ENCODE measurements around the gene NTN5.
"Not testable (repeated sequence)": the region's sequence is repeated elsewhere in the genome, so short reads cannot be mapped to it uniquely, and the experiment has no call there.

The NTN5 gene

GRCh38 chr19:48672994-48673393 lies at the start of gene NTN5:
NTN5 (minus strand) TSS chr19:48673017; CDS start chr19:48670986, 2,031 bp downstream.
- no peak for DNase-seq (ENCODE audit: low read depth)

- no peak for DNase-seq (ENCODE audit: low read depth)
Measured at GRCh38 chr19:48722196-48722708, 49.4 kb upstream of the NTN5 start.

GRCh38 chr19:48720613-48721296 lies 47.9 kb upstream of the NTN5 start:
- peak; percentile 99 for DNase-seq (ENCODE audit: low read depth)

- no peak for DNase-seq (ENCODE audit: low read depth)
Measured at GRCh38 chr19:48720251-48720612, 47.4 kb upstream of the NTN5 start.

- no peak for DNase-seq (ENCODE audit: low read depth)
Measured at GRCh38 chr19:48719263-48720171, 46.7 kb upstream of the NTN5 start, which contains the start of gene MAMSTR. MAMSTR (minus strand) TSS chr19:48719725; CDS start chr19:48719031, 694 bp downstream.

GRCh38 chr19:48718711-48719231 lies 46.0 kb upstream of the NTN5 start:
- no peak for DNase-seq (ENCODE audit: low read depth)

- not testable (repeated sequence) for DNase-seq (ENCODE audit: low read depth)
Measured at GRCh38 chr19:48718106-48718505, 45.3 kb upstream of the NTN5 start.

- peak; percentile 65 for DNase-seq (ENCODE audit: low read depth)
Measured at GRCh38 chr19:48716562-48717291, 43.9 kb upstream of the NTN5 start.

GRCh38 chr19:48715681-48716171 lies 42.9 kb upstream of the NTN5 start:
- no peak for DNase-seq (ENCODE audit: low read depth)

GRCh38 chr19:48714759-48715675 lies 42.2 kb upstream of the NTN5 start:
- no peak for DNase-seq (ENCODE audit: low read depth)

GRCh38 chr19:48713864-48714755 lies 41.3 kb upstream of the NTN5 start:
- peak; percentile 99 for DNase-seq (ENCODE audit: low read depth)

GRCh38 chr19:48713041-48713863 lies 40.4 kb upstream of the NTN5 start:
- peak; percentile 38 for DNase-seq (ENCODE audit: low read depth)

GRCh38 chr19:48711106-48711662 lies 38.4 kb upstream of the NTN5 start:
- DNase-seq (ENCODE audit: low read depth), result no peak

GRCh38 chr19:48708471-48708870 lies 35.7 kb upstream of the NTN5 start:
- DNase-seq (ENCODE audit: low read depth), result no peak

GRCh38 chr19:48705431-48705830 lies 32.6 kb upstream of the NTN5 start:
- no peak for DNase-seq (ENCODE audit: low read depth)

GRCh38 chr19:48703316-48703715 lies 30.5 kb upstream of the NTN5 start:
- no peak for DNase-seq (ENCODE audit: low read depth)

- no peak for DNase-seq (ENCODE audit: low read depth)
Measured at GRCh38 chr19:48702701-48703100, 29.9 kb upstream of the NTN5 start.

- DNase-seq (ENCODE audit: low read depth), result peak; percentile 87
Measured at GRCh38 chr19:48698046-48698445, 25.2 kb upstream of the NTN5 start.

Data from amniotic epithelial cell (primary cell).